ENCODE data around the gene APOBEC4. TPM values are rescaled to one million over a fixed set of nuclear protein-coding genes. Genes with fewer than 3 reads are reported as not detected.

The APOBEC4 gene, protein sequence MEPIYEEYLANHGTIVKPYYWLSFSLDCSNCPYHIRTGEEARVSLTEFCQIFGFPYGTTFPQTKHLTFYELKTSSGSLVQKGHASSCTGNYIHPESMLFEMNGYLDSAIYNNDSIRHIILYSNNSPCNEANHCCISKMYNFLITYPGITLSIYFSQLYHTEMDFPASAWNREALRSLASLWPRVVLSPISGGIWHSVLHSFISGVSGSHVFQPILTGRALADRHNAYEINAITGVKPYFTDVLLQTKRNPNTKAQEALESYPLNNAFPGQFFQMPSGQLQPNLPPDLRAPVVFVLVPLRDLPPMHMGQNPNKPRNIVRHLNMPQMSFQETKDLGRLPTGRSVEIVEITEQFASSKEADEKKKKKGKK
- not detected in 5 replicates for total RNA-seq (2022; extraction: Qiagen RNA extraction)

DNA sequence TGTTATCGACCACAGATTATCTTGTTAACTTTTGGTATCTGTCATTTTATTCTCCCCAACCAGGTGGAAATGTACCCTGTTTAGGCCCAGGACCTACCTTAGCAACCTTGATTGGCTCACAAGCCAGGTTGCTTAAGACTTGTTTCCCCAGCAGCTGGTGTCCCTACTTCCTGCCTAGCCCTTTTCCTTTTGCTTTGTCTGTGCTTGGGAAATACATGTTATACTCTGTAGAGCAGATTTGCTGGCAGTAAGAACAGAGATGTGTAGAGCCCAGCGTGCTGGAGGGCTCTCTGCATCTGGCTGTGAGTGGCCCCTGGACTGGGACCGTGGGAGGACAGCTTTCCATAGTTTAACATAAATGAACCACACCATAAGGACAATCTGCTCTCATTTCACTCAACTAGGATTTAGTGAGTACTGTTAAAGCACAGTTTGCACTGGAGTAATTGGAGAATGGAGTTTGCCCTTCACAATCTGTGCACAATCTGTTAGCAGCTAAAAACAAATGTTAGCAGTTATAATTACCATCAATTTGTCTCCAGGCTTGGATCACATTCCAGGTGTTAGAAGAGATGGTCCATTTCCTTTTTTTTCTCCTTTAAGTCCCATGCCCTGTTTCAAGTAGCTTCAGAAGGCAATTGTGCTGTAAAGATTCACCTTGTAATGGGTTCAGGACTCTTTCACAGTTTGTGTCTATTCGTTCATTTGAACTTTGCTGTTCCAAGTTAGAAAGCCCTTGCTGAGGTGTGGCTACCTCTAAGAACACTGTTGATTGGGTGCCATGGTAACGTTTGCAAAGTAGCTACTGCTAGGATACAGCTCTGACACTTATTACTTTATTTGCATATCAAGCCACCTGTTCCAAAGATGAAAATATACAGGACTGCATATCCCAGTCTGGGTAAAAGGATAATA lies at the start of gene APOBEC4:
Gene APOBEC4 (minus strand): TSS at position 770 of the 915 bp plus-strand sequence. CDS start 4,535 bp downstream, outside the sequence.

GRCh38 chr1:183635606-183636333 lies 17.3 kb downstream of the APOBEC4 start, which contains the start of gene ARPC5:
TSS of gene ARPC5 (minus strand) at chr1:183635783. CDS start at chr1:183635659, 124 bp downstream.

Other genes starting within 250 kb of the APOBEC4 start
- 0.43 to 0.94 TPM (median 0.67 TPM) in 5 replicates for gene NMNAT2, start 234.9 kb downstream of the APOBEC4 start, total RNA-seq (2022; extraction: Qiagen RNA extraction)
- gene SMG7, start 180.8 kb downstream of the APOBEC4 start, total RNA-seq (2022; extraction: Qiagen RNA extraction), result 28.6 to 44.1 TPM (median 40.2 TPM) in 5 replicates
- gene NCF2, start 62.9 kb downstream of the APOBEC4 start, total RNA-seq (2022; extraction: Qiagen RNA extraction), result 0.95 to 2.7 TPM (median 1.4 TPM) in 5 replicates
- 151 to 184 TPM (median 175 TPM) in 5 replicates for gene ARPC5, start 17.5 kb downstream of the APOBEC4 start, total RNA-seq (2022; extraction: Qiagen RNA extraction)
- 0.71 to 0.99 TPM (median 0.73 TPM) in 5 replicates for gene RGL1, start 151.8 kb upstream of the APOBEC4 start, total RNA-seq (2022; extraction: Qiagen RNA extraction)

Data from A549 treated with dexamethasone at 1 μM for 4 hours (cell line).